Parathyroid adenoma (tissue), 2 donors: ENCODE measurements around the gene ATP6V1C2.

Experiments
- H2AFZ ChIP-seq: fragments of 300-600 bp; sonication (generic); one replicate; pipeline ENCODE4 v1.7.0; 2017; ENCODE audit warnings: antibody characterized with exemption, mild to moderate bottlenecking
- H3K27ac ChIP-seq: fragments of 300-600 bp; sonication (generic); one replicate; pipeline ENCODE4 v1.7.0; 2017
- H3K27me3 ChIP-seq: fragments of 300-600 bp; sonication (generic); one replicate; pipeline ENCODE4 v1.7.0; 2017; ENCODE audit warnings: low read length; ENCODE audit not compliant: control insufficient read depth, insufficient read depth
- H3K36me3 ChIP-seq: fragments of 300-600 bp; sonication (generic); one replicate; pipeline ENCODE4 v1.7.0; 2017; ENCODE audit warnings: low read length; ENCODE audit not compliant: control insufficient read depth, insufficient read depth
- H3K4me1 ChIP-seq: fragments of 300-600 bp; sonication (generic); one replicate; pipeline ENCODE4 v1.7.0; 2017; ENCODE audit warnings: control low read depth
- H3K4me2 ChIP-seq: fragments of 300-600 bp; sonication (generic); one replicate; pipeline ENCODE4 v1.7.0; 2017; ENCODE audit warnings: low read length
- H3K4me3 ChIP-seq: fragments of 300-600 bp; sonication (generic); one replicate; pipeline ENCODE4 v1.7.0; 2017; ENCODE audit warnings: low read depth, low read length
- H3K79me2 ChIP-seq: fragments of 300-600 bp; sonication (generic); one replicate; pipeline ENCODE4 v1.7.0; 2017; ENCODE audit warnings: control low read depth
- H3K9ac ChIP-seq: fragments of 300-600 bp; sonication (generic); one replicate; pipeline ENCODE4 v1.7.0; 2017; ENCODE audit warnings: mild to moderate bottlenecking
- H3K9me3 ChIP-seq: fragments of 300-600 bp; sonication (generic); one replicate; pipeline ENCODE4 v1.7.0; 2017; ENCODE audit warnings: low read length; ENCODE audit not compliant: control insufficient read depth
- CTCF ChIP-seq: fragments of 300-600 bp; sonication (generic); IDR thresholded peaks from one replicate; pipeline ENCODE4 v1.7.0; 2017; ENCODE audit warnings: antibody characterized with exemption, mild to moderate bottlenecking
- donor health status: primary hyperparathyroidism.

The ATP6V1C2 gene

GRCh38 chr2:10770956-10771750, 49.7 kb downstream of the ATP6V1C2 start:
- no peak overlapping the region for H3K9ac ChIP-seq
- no peak overlapping the region for H2AFZ ChIP-seq
- H3K36me3 ChIP-seq, result no peaks in the 10 kb centered on the region
- H3K4me2 ChIP-seq, result no peak overlapping the region
- no peaks in the 10 kb centered on the region for H3K79me2 ChIP-seq
- H3K4me1 ChIP-seq, result peaks cover 12% of the 10 kb centered on the region
- H3K9me3 ChIP-seq, result no peaks in the 10 kb centered on the region
- H3K27ac ChIP-seq, result no peak overlapping the region
- no peaks in the 10 kb centered on the region for H3K27me3 ChIP-seq
- no peak for TF ChIP-seq CTCF
- no peak overlapping the region for H3K4me3 ChIP-seq

DNA sequence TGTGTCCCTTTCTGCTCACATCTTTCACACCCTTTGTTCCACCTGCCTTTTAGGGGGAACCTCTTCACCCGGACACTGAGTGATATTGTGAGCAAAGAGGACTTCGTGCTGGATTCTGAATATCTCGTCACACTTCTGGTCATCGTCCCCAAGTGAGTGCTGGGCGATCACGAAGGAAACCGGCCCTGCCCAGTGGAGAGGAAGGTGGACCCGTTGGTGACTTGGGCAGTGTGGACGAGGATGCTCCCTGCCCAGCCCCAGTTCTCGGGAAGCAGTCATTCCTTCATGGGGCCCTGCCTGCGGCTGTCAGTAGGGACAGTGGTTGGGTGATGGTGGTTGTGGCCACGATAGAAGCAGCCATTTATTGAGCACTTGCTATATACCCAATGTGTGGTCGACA, 50.4 kb downstream of the ATP6V1C2 start:
- H3K27me3 ChIP-seq, result no peaks in the 10 kb centered on the region
- H3K4me3 ChIP-seq, result no peak overlapping the region
- no peaks in the 10 kb centered on the region for H3K79me2 ChIP-seq
- no peak overlapping the region for H3K4me2 ChIP-seq
- no peaks in the 10 kb centered on the region for H3K36me3 ChIP-seq
- peaks cover 12% of the 10 kb centered on the region for H3K4me1 ChIP-seq
- no peak for TF ChIP-seq CTCF
- H3K9ac ChIP-seq, result no peak overlapping the region
- H3K9me3 ChIP-seq, result no peaks in the 10 kb centered on the region
- no peak overlapping the region for H2AFZ ChIP-seq
- no peak overlapping the region for H3K27ac ChIP-seq

DNA sequence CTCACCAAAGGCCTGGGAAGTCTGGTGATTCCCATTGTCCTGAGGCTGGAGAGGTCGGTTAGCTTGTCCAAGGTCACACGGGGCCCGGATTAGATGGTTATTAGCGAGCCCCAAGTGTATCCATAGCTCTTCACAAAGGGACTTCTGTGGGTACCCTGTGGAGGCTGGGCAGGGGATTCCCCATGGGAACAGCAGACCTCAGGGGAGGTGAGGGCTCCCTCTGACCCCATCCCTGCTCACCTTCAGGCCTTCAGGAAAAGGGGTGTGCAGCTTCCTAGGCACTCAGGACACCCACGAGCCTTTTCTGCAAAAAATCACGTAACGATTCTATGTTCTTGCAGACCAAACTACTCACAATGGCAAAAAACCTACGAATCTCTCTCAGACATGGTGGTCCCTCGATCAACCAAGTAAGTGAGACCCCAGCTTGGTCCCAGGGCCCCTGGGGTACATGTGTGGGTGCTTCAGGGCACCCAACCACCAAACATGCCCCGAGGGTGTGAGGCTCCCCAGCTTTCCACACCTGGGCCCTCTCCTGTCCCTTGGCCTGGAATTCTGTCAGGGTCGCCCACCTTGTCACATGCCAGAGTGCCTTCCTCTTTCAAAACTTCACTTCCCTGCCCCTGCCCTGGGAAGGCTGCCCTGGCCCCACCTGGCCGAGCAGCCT, 50.9 kb downstream of the ATP6V1C2 start:
- H3K4me1 ChIP-seq, result peaks cover 12% of the 10 kb centered on the region
- no peak for TF ChIP-seq CTCF
- no peaks in the 10 kb centered on the region for H3K36me3 ChIP-seq
- no peaks in the 10 kb centered on the region for H3K79me2 ChIP-seq
- no peak overlapping the region for H3K4me3 ChIP-seq
- no peak overlapping the region for H3K27ac ChIP-seq
- H3K27me3 ChIP-seq, result no peaks in the 10 kb centered on the region
- H2AFZ ChIP-seq, result no peak overlapping the region
- H3K9me3 ChIP-seq, result no peaks in the 10 kb centered on the region
- H3K9ac ChIP-seq, result no peak overlapping the region
- H3K4me2 ChIP-seq, result no peak overlapping the region

DNA sequence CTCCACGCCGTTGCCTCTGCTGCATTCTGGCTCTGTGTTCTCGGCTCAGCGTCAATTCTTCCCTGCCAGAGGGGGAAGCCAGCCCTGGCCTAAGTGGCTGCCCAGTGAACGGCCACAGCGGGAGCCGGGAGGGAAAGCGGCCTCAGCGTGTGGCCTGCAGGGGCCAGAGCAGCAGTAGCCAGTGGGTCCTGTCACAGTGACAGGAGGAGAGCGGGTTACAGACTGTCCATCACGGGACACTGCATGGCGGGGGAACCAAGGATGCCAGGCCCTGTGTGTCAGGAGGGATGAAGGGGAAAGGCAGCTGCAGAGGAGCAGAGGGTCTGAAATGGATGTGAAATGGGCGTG, 51.4 kb downstream of the ATP6V1C2 start:
- H3K9me3 ChIP-seq, result no peaks in the 10 kb centered on the region
- no peak overlapping the region for H3K9ac ChIP-seq
- TF ChIP-seq CTCF, result no peak
- H3K4me3 ChIP-seq, result no peak overlapping the region
- no peaks in the 10 kb centered on the region for H3K27me3 ChIP-seq
- no peaks in the 10 kb centered on the region for H3K36me3 ChIP-seq
- no peak overlapping the region for H3K27ac ChIP-seq
- H3K4me1 ChIP-seq, result peaks cover 12% of the 10 kb centered on the region
- H3K4me2 ChIP-seq, result no peak overlapping the region
- no peak overlapping the region for H2AFZ ChIP-seq
- H3K79me2 ChIP-seq, result no peaks in the 10 kb centered on the region
